HFF-Myc (cell line): ENCODE data around the gene TRAIP.

ENCODE experiments used
- DNase-seq: peaks from one replicate; pipeline ENCODE4 v3.0.0-alpha.2; 2011; ENCODE audit warnings: low read depth; ENCODE audit errors: extremely low read depth
- H3K4me3 ChIP-seq: replicated peaks from 2 replicates; pipeline ENCODE4 v1.5.1; 2011; ENCODE audit warnings: low read depth, mild to moderate bottlenecking, control low read depth, low read length
- TF ChIP-seq, protein P1 (sequence below): IDR thresholded peaks from 2 replicates; pipeline ENCODE4 v1.5.1; 2012; ENCODE audit warnings: mild to moderate bottlenecking, low read depth, low read length, control low read depth; ENCODE audit errors: missing control alignments

The TRAIP gene

DNA sequence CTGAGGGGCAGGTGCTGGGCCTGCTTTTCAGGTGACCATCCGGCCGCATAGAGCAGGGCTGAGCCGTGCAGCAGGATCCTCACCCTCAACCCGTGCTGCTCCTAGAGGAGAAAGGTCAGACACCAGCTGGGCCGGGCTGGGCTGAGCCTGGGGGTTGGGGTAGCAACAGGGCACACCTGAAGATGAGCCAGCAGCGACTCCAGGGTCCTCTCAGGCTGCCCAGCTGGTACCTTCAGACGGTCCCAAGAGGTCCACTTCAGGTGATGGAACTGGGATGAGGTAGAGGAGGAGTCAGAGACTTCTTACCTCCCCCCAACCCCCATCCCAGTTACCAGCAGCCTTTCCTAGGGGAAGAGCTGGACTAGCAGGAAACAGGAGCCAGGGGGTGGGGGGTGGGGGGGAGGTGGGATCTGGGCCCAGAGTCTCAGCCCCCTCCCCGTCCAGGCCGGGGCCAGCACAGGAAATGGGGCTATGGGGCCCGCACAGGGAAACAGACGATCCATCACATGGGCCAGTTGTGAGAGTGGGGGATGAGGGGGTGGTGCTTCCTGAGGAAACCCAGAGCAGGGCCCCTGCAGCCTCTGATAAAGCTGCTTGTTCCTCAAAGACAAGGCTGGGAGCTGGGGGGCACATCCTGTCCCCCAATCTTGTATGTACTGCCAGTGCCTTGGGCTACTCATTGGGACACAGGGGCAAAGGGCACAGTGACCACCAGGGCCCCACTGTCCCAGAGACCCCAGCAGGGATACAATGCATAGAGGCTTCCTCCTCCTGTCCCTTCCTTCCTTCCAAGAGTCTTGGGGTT is 50.3 kb downstream of the TRAIP start:
- DNase-seq = no peak
- no peak overlapping the region for H3K4me3 ChIP-seq
- TF ChIP-seq, protein P1, sequence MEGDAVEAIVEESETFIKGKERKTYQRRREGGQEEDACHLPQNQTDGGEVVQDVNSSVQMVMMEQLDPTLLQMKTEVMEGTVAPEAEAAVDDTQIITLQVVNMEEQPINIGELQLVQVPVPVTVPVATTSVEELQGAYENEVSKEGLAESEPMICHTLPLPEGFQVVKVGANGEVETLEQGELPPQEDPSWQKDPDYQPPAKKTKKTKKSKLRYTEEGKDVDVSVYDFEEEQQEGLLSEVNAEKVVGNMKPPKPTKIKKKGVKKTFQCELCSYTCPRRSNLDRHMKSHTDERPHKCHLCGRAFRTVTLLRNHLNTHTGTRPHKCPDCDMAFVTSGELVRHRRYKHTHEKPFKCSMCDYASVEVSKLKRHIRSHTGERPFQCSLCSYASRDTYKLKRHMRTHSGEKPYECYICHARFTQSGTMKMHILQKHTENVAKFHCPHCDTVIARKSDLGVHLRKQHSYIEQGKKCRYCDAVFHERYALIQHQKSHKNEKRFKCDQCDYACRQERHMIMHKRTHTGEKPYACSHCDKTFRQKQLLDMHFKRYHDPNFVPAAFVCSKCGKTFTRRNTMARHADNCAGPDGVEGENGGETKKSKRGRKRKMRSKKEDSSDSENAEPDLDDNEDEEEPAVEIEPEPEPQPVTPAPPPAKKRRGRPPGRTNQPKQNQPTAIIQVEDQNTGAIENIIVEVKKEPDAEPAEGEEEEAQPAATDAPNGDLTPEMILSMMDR = no peak

DNA sequence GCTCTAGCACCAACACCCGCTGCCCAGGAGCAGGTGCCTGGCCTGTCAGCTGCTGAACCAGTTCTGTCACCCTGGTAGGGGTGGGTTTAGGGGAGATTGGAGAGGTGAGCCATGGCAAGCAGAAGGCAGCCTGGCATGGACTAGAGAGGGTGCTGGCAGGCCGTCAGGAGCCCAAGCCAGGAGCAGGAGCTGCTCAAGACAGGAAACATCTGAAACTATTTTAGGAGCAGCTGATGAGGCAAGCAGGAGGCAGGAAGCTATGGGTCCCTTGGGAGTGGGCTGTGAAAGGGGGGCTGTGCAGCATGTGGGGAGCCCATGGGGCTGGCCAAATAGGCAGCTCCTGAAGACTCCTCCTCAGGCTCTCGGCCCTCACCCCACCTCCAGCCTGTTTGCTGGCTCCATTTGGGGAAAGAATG is 51.0 kb downstream of the TRAIP start:
- TF ChIP-seq, protein P1 = no peak
- peak; percentile 64 for DNase-seq
- H3K4me3 ChIP-seq = no peak overlapping the region

- TF ChIP-seq, protein P1 = no peak
- H3K4me3 ChIP-seq = peak overlapping the region; percentile 69
- DNase-seq = no peak
These were observed 52.0 kb downstream of the TRAIP start for GRCh38 chr3:49804141-49805041.

DNA sequence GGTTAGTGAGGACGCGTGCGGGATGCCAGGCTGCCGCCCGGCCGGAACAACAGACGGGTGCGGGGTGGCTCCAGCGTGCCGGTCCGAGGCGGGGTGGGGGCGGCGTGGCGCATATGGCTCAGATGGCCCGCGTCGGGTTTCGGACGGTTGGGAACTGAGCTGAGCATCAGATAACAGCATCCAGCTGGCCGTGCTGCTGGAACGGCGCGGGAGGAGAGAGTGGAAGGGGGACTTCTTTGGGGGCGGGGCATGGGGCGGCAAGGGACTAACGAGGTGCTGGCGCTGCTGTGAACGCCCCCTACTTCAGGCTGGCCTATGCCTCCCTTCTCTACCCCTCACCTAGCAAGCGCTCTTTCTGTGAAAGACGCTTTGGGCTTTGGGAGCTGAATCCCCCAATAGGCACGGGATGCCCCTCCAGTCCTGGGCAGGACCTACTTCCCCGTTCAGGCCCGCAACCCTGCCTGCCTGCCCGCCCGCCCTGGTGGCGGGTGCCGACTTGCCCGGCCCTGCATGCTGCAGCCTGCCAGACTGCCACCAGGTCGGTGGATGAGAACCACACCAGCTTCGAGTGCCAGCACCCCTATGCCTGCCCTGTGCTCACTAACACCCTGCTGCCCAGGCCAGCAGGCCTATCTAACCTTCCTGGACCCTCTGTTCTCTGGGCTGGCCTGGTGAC is 52.8 kb downstream of the TRAIP start:
- TF ChIP-seq, protein P1 = no peak
- no peak for DNase-seq
- H3K4me3 ChIP-seq = peak overlapping the region; percentile 69

DNA sequence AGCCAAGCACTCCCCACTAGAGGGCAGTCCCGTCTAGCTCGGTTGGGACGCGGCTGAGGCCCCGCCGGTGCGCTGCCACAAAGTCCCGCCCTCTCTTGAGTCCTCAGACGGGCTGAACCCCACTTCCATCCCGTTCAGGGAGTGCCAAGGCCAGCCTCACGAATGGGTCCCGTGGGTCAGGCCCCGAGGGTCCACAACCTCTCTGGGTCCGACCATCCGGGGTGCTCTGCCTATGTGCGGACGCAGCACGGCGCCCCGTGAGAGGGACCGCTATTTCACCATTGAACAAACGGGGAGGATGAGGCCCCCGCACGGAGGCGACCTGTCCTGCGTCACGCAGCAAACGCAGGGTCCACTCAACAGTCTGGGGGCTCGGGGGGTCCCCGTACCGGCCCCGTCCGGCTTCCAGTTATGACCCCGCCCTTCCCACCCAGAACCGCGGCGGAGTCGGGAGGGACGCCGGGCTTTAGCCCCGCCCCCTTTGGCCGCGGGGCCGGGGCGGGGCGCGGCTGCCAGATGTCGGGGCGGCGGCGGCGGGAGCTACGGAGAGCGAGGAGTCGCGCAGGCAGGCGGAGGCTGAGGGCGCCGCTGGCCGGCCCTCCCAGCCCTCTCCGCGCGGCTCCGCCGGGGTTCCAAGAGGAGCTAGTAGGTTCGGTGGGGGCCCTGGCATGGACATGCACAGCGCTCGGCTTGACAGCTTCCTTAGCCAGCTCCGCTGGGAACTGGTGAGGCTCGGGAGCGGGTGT is 53.5 kb downstream of the TRAIP start, which contains the start of gene INKA1:
Gene INKA1 (plus strand): TSS at position 543 of the 746 bp plus-strand sequence. CDS start 132 bp downstream, at position 675.
- peak within 1 kb of the TSS; percentile 69 for H3K4me3 ChIP-seq
- peak; percentile 42 for DNase-seq
- TF ChIP-seq, protein P1 = peak; percentile 88

- no peak for DNase-seq
- TF ChIP-seq, protein P1 = no peak
- no peak overlapping the region for H3K4me3 ChIP-seq
These were observed 55.2 kb downstream of the TRAIP start for GRCh38 chr3:49801160-49801559.
